ENCODE measurements around the gene UBTD2.
"Not testable (repeated sequence)": the region's sequence is repeated elsewhere in the genome, so short reads cannot be mapped to it uniquely, and the experiment has no call there.

Gene UBTD2
- total RNA-seq = 7.3 reads per million, percentile 26 among the genes with 10 or more reads in this experiment

- peak; percentile 51 for DNase-seq
Observed at GRCh38 chr5:172283020-172283861, at the start of gene UBTD2. Gene UBTD2 (minus strand): TSS chr5:172283764. CDS start chr5:172283665, 99 bp downstream.

GRCh38 chr5:172326901-172327300 lies 43.3 kb upstream of the UBTD2 start:
- DNase-seq = not testable (repeated sequence)

GRCh38 chr5:172325452-172325851 lies 41.9 kb upstream of the UBTD2 start:
- no peak for DNase-seq

- no peak for DNase-seq
Observed at GRCh38 chr5:172322028-172322965, 38.7 kb upstream of the UBTD2 start.

GRCh38 chr5:172321593-172321992 lies 38.0 kb upstream of the UBTD2 start:
- no peak for DNase-seq

GRCh38 chr5:172319708-172320441 lies 36.3 kb upstream of the UBTD2 start:
- no peak for DNase-seq

- no peak for DNase-seq
Observed at GRCh38 chr5:172315587-172316493, 32.3 kb upstream of the UBTD2 start.

- DNase-seq = no peak
Observed at GRCh38 chr5:172313915-172314314, 30.4 kb upstream of the UBTD2 start.

- DNase-seq = no peak
Observed at GRCh38 chr5:172312286-172312685, 28.7 kb upstream of the UBTD2 start.

GRCh38 chr5:172311605-172312004 lies 28.0 kb upstream of the UBTD2 start:
- DNase-seq = no peak

- no peak for DNase-seq
Observed at GRCh38 chr5:172311026-172311425, 27.5 kb upstream of the UBTD2 start.

GRCh38 chr5:172305380-172305779 lies 21.8 kb upstream of the UBTD2 start:
- no peak for DNase-seq

- no peak for DNase-seq
Observed at GRCh38 chr5:172303572-172304335, 20.2 kb upstream of the UBTD2 start.

GRCh38 chr5:172303162-172303561 lies 19.6 kb upstream of the UBTD2 start:
- no peak for DNase-seq

- no peak for DNase-seq
Observed at GRCh38 chr5:172302047-172302710, 18.6 kb upstream of the UBTD2 start.

GRCh38 chr5:172299916-172300439 lies 16.4 kb upstream of the UBTD2 start:
- no peak for DNase-seq

GRCh38 chr5:172294831-172295230 lies 11.3 kb upstream of the UBTD2 start:
- no peak for DNase-seq

- no peak for DNase-seq
Observed at GRCh38 chr5:172293745-172294342, 10.3 kb upstream of the UBTD2 start.

- peak; percentile 48 for DNase-seq
Observed at GRCh38 chr5:172293054-172293744, 9.6 kb upstream of the UBTD2 start.

Data from effector CD4-positive, alpha-beta T cell (primary cell).